ENCODE measurements around the gene PBX4.

PBX4 gene

GRCh38 chr19:19587771-19588170, 30.7 kb downstream of the PBX4 start:
- no peak for DNase-seq

DNA sequence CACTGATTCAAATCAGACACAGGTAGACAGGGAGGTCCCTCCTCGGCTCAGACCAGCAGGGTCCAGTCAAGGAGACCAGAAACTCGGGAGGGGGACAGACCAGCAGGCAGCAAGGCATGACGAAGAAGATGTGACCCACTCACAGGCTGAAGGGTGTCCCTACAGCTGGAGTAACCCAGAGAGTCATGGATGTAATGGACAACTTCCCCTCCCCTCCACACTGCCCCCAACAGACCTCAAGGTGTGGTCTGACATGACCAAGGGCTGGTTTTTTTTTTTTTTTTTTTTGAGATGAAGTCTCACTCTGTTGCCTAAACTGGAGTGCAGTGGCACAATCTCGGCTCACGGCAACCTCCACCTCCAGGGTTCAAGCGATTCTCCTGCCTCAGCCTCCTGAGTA, 34.1 kb downstream of the PBX4 start:
- DNase-seq = no peak

DNA sequence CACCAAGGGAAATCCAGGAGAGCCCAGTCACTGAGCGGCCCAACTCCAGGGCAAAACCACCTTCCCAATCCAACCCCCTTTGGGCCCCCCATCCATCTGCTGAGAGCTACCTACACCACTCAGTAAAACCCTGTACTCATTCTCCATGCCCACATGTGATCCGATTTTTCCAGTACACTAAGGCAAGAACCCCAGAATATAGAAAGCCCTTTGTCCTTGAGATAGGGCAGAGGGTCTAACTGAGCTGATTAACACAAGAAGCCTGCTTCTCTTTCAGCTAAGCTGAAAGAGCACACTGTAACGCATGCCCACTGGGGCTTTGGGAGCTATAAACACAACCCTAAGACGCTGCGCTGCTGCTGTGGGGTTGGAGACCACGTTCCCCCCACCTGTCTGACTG, 36.0 kb downstream of the PBX4 start:
- no peak for DNase-seq

- DNase-seq = no peak
These were observed 37.1 kb downstream of the PBX4 start for GRCh38 chr19:19581391-19581790.

DNA sequence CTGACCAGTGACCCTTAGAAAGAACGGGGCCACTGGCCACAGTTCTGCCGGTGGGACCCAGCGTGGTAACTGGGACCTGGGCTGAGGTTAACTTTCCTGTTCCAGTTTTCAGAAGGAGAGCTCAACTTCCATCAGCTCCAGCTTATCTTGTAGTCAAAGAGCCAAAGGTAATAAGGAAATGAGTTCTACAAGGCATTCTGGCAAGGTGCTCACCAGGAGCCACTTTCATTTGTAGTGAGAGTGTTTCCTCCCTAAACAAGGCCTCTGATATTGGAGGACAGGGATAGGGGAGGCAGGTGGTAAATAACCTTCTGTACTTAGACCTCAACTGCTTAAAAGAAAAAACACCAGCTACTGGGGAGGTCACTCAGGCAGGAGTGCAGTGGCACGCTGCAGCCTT, 38.1 kb downstream of the PBX4 start:
- DNase-seq = no peak

DNA sequence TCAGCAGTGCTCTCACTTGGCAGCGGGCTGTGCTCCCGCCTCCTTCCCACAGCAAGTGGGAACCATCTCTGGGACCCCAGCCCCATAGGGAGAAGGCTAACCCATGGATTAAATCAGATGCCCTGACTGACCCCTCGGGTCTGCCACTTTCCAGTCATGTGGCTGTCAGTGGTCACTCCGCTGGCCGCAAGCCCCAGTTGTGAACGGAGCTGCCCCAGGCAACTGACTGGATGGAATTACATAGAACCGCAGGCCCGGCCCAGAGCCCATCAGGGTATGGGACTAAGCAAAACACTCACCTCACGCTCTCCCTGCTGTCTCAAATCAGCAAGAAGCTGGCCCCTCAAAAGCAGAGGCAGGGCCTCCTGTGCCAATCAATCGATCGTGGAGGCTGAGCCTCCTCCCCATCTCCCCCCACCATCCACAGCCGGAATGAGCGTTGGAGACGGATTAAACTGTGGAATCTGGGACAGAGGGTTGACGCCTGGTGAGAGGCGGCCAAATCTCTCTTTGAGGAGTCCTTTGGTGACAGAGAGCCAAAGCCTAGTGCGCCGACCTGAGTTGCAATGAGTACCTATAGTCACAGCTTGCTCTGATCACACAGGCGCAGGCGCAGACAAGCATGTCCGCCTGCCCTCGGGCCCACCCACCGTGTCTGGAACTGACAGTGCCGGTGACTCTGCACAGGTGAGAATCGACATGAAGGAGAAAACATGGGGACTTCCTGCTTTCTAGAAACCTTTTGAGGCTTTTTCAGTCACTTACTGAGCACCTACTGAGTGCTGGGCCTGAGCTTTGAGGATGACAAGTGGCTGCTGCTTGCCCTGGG, 38.7 kb downstream of the PBX4 start:
- DNase-seq = no peak

GRCh38 chr19:19578252-19578651, 40.2 kb downstream of the PBX4 start:
- DNase-seq = peak; percentile 94

DNA sequence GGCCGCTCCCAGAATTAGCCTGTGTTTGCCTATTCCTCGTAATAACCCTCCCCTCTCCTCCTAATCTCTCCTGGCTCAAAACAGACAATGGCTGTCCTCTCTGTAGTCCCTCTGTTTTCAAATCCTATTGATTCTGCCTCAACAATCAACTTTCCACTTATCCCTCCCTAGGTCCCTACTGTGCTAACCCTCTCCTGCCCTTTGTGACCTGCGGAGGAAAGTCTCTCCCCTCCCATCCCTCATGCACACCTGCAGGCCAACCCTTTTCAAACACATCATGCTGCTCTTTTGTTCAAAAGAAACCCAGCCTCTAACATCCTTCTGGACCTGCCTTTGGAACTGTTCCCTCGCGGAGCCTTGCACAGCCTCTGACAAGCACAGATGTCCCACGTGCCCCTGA, 43.1 kb downstream of the PBX4 start:
- no peak for DNase-seq

DNA sequence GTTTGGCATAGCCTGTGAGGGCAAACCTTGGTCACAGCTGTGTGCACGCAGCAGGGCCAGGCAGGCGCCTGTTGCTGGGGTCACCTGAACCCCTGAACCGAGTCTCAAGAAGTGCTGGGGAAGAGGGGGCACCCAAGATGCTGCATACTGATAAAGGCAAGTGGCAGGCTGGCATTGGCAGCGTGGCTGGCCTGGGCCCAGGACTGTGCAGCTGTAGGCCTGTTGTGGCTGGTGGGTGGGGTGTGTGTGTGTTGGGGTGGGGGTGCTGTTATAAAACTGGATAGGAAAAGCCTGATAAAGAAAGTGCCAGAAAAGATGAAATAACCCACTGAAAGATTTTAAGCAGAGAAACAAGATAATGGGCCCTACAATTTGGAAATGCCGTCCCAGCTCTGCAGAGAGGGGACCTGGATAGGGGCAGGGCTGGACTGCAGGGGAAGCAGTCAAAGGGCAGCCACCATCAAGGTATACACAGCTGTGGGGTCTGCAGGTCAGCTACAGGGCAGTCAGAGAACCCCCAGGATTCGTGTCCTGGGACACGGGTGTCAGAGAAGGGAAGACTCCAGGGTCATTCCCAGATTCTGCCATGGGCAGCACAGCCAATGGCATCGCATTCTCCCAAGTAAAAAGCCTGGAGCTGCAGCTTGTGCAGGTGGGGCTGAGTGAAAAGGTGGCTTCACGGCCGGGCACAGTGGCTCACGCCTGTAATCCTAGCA, 47.3 kb downstream of the PBX4 start:
- DNase-seq = no peak

- no peak for DNase-seq
These were observed 47.9 kb downstream of the PBX4 start for GRCh38 chr19:19570571-19570970.

GRCh38 chr19:19568802-19569756, 49.4 kb downstream of the PBX4 start:
- DNase-seq = no peak

DNA sequence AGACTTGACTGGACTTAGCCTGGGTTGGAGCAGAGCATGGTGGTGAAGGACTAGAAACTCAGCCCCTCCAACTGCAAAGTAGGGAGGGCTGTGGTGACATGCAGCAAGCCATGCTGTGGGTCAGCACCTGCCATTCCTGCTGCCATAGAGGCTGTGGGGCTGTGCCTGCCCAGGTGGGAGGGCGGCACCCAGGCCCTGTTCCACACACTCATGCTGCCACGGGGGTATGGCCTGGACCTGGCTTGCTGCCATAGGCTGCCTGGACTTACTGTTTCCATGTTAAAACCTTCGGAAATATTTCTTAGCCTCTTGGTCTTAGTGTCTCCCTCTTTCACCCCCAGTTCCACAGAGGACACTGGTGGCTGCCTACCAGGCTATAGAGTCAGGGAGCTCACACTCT, 51.1 kb downstream of the PBX4 start:
- no peak for DNase-seq

- DNase-seq = no peak
These were observed 52.2 kb downstream of the PBX4 start for GRCh38 chr19:19566306-19566705.

DNA sequence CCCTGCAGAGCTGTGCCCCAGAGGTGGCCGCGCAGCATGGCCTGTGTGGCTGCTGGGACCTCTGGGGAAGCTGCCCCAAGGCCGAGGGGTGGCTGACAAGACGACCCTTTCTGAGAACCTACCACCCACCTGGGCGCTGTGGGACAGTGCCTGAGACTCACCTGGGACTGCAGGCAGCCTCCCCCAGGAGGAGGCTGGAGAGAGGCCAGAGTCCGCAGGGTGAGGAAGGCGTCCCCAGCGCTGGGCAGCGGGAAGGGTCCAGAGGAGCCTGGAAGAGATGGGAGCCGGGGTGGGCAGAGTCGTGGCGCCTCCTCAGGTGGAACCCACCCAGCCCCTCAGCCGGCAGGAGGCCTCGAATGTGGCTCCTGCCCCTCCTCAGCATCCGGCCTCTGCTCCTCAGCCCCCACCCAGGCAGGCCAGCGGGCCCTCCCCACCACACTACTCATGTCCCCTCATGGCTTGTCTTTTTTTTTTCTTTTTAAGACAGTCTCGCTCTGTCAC, 55.1 kb downstream of the PBX4 start:
- no peak for DNase-seq

DNA sequence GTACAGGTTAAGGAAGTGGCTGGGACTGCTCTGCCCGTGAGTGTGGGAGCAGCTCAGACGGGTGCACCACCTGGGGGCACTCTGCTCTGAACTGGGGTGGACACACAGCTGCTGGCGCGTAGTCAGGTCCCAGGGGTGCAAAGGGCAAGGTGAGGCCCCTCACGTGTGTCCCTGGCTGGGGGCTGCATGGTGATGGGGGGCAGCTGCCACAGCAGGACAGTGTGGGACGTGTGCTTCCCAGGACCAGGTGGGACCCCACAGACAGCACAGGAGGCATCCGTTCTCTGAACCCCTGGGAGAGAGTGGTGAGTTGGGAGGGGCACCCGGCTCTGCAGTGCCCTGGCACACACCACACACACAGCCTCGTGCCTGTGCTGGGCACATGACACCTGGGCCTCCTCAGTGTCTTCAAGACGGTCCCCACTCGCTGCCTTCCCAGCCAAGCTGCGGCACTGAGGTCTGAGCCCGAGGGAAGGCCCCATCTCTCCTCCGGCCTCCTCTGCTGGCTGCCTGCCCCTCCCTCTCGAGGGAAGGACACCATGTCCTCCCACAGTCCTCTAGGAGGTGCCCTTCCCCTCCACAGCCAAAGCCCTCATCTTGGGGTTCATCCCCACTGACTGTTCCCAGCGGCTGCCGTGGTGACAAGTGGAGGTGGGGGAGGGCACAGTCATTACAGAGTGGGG, 55.7 kb downstream of the PBX4 start:
- DNase-seq = no peak

- DNase-seq = no peak
These were observed 56.4 kb downstream of the PBX4 start for GRCh38 chr19:19561946-19562664.

GRCh38 chr19:19559931-19560330, 58.6 kb downstream of the PBX4 start:
- no peak for DNase-seq

DNA sequence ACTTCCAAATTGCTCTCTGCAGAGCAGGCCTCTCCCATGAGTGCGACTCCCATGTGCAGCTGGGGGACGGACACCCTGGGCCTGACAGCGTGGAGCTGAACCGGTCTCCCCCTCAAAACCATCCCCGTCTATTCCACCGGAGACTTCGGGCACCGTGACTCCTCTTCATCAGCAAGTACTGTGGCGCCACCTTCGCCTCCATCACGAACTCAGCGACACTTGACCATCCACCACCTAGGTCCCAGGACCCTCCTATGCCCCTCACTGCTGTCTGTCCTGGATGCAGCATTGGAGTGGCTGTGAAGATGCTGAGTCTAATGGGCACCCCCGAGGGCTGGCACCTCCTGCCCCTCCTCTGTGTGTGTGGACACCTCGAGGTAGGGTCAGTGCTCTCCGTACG, 59.9 kb downstream of the PBX4 start:
- no peak for DNase-seq

GRCh38 chr19:19558055-19558454, 60.4 kb downstream of the PBX4 start:
- no peak for DNase-seq

DNA sequence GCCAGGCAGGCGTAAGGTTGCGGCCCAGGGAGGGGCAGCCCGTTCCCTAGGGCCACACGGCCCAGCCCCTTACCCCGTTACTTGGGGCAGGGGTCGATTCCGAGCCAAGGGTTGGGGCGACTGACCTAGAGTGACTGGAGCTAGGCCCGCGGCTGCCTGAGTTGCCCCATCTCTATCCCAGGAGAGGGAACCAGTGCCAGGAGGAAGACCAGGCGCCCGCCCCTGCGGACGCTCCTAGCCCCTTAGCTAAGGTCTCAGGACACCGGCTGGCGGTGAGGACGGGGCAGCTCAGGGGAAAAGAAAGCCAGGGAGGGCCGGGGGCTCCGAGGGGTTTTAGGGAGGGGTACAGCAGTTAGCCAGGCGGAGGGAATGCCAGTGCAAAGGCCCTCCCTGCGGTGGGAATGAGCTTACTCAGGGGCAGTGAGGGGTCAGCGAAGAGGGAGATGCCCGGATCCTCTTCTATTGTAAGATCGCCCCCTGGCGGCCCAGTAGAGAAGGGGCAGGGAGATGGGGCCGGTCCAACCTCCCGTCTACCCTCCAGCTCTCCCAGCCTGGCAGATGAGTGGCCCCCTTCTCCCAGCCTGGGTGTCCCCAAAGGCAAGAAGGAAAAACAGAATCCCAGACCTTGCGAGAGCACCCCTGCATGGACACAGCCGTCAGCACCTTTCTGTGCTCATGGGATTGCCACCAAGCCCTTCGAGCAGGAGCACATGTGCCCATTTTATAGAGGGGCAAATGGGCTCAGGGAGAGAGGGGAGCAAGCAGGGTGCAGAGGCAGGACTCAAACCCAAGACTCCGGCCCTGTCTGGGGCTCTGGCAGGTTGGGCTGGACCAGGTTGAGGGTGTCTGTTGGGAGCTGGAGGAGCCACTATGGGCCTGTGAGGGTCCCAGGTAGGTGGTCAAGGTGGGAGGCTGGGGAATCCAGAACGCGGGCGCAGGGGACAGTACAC, 64.1 kb downstream of the PBX4 start:
- peak; percentile 11 for DNase-seq

GRCh38 chr19:19553670-19554069, 64.8 kb downstream of the PBX4 start:
- no peak for DNase-seq
